Measurements from ENCODE around the gene TBC1D17.

The TBC1D17 gene

DNA sequence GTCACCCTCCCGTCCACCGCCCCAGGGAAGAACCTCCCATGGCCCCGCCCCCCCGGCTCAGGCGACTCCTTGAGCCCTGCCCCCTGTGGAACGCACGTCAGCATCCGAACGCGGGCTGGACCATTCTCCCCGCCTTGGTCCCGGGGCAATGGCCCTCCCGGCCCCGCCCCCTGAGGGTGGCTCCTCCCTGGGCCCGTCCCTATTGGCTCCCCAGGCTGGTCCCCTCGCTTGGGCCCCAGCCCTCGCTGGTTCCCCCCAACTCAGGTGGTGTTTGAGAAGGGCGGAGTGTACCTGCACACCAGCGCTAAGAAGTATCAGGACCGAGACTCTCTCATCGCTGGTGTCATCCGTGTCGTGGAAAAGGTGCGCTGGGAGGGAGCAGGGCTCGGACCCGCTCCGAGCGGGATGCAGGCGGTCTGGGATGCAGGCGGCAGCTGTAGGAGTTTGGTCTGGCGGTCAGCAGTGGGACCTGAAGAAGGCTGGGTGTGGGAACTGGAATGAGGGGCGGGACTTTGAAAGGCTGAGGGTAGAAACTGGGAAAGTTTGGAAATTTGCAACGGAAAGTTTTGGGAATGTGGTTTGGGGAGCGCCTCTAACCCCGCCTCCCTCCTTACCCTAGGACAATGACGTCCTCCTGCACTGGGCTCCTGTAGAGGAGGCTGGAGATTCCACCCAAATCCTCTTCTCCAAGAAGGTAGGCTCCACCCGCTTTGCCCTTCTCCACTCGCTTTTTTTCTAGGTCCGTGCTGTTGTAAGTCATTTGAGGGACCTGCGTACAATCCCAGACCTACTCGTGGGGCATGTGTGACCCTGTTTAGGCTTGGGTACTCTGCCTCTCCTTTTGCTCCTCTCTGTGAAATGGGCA, 609 bp downstream of the TBC1D17 start:
- peak; percentile 98 for DNase-seq (ENCODE audit: low read depth)

DNA sequence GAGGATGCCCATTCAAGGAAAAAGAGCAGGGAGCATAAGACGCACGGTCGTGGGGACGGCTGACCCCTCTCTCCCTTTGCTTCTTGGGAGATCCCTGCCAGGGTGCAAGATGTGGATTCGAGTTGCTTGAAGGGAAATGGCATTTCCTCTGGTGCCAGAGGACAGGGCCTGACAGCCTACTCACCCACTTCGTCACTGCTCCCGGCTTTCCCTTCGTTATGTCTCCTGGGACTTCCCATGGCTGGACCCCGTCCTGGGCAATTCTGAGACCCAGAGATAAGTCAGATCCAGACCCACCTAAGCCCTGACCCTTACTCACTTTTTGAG, 1.2 kb downstream of the TBC1D17 start:
- no peak for DNase-seq (ENCODE audit: low read depth)

DNA sequence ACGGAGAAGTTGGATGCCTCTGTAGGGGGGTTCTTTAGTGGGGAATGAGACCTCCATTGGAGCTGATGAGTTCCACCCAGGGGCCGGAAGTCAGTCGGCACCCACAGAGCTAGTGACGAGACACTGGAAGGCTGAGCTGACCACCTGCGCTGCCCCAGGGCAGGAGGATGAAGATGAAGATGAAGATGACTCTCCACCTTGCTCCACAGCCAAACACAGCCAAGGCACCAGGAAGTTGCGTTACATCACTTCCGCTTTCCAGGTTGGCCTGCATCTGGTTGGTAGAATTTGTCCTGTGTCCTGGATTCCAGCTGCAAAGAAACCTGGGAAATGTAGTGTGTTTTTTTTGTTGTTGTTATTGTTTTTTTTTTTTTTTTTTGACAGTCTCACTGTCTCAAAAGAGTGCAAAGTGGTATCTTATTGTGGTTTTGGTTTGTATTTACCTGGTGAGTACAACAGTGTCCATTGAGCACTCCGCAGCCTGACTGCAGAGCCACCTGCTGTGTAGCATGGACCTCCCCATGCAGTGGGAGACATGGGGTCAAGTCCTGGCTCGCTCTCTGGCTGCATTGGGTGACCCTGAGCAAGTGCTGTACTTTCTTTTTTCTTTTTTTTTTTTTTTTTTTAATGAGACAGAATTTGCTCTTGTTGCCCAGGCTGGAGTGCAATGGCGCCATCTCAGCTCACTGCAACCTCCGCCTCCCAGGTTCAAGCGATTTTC, 1.9 kb downstream of the TBC1D17 start:
- DNase-seq (ENCODE audit: low read depth), result no peak

DNA sequence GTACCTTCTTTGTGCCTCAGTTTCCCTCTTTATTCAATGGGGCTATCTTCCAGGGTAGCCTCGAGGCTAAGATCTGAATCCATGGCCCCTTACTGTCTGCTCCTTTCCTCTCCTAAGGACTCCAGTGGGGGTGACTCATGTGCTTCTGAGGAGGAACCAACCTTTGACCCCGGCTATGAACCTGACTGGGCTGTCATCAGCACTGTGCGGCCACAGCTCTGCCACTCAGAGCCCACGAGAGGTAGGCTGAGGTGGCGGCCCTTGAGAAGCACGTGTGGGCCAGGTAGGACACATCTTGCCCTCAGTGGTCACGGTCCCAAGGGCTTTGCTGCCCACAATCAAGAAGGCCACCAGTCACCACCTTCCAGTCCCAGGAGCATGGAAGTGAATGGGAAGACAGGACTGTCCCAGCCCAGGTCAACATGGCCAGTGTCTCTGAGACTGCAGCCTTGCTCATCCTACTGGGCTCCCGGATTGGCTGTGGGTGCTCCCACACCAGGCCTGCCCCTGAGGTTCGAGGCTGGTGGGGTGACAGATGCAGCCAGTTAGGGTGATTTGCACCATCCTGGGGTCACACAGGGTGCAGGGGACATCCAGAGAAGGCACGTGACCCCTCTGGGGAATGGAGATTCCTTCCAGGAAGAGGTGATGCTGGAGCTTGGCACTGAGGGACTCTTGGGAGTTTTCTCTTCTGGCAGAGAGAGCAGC, 2.8 kb downstream of the TBC1D17 start:
- DNase-seq (ENCODE audit: low read depth), result no peak

DNA sequence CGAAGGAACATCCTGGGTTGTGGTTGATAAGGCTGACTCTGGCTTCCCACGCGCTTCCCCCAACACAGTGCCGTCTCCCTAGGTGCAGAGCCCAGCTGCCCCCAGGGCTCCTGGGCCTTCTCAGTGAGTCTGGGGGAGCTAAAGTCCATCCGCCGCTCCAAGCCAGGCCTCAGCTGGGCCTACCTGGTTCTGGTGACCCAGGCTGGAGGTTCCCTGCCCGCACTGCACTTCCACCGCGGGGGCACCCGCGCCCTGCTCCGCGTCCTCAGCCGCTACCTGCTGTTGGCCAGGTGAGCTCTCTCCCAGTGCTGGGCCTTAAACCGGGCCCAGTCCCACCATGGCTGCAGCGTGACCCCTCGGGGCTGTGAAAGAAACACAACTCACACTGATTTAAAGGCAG, 3.7 kb downstream of the TBC1D17 start:
- DNase-seq (ENCODE audit: low read depth), result no peak

DNA sequence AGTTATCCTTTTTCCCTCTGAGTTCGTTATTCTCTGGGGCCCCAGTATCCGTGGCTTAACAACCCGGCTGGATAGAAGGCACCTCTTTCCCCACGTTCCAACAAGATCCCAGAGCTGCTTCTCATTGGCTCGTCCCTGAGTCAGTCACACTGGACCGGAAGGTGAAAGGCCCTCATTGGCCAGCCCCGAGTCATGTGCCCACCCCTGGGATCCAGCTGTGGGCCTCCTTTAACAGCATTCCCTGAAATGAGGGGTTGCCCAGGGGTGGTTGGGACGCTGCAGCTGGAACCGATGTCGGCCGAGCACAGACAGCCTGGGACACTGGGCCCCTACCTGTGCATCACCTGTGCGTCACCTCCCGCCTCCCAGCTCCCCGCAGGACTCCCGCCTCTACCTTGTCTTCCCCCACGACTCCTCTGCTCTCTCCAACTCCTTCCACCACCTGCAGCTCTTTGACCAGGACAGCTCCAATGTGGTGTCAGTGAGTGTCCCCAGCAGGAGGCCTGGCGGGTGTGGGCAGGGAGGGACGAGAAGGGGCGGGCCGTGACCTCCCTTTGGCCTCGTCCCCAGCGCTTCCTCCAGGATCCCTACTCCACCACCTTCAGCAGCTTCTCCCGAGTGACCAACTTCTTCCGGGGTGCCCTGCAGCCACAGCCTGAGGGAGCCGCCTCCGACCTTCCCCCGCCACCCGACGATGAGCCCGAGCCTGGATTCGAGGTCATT, 4.3 kb downstream of the TBC1D17 start:
- DNase-seq (ENCODE audit: low read depth), result peak; percentile 57

DNA sequence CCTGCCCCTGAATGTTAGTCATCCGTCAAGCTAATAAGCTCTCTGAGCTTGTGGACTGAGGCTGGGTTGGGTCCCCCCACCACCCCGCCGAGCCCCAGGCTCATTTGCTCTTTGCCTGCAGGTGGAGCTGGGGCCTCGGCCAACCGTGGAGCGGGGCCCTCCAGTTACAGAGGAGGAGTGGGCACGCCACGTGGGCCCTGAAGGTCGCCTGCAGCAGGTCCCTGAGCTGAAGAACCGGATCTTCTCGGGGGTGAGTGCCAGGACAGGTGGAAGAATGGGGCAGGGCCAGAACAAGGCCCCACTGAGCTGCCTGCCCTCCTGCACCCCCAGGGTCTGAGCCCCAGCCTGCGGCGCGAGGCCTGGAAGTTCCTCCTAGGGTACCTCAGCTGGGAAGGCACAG, 5.1 kb downstream of the TBC1D17 start:
- no peak for DNase-seq (ENCODE audit: low read depth)

DNA sequence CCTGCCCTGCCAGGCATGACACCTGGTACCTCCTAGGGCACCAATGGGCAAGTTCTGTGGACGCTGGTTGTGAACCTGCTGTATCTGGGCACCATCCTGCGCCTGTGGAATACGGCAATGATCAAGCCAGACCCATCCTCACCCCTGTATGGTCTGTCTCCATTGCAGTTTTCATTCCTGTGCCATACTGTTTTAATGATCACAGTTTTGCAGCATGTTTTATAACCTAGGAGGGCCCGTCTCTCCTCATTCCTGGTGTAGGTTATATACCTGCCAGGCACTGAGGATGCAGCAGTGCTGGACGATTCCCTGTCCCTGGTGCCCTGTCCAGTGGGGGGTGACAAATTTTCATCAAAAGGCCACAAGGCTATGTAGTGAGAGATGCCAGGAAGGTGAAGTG, 5.6 kb downstream of the TBC1D17 start:
- no peak for DNase-seq (ENCODE audit: low read depth)

DNA sequence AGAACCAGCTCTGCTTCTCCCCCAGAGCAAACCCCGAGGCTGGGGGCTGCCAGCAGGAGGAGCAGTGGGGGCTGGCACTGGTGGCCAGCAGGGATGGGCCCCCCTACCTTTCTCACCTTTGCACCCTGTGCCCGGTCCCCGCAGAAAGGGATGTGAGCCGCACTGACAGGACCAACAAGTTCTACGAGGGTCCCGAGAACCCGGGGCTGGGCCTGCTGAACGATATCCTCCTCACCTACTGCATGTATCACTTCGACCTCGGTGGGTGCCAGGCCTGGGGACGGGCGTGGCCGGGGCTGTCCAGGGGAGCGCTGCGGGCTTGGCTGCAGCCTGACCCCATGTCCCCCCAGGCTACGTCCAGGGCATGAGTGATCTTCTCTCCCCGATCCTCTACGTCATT, 6.6 kb downstream of the TBC1D17 start:
- DNase-seq (ENCODE audit: low read depth), result no peak

DNA sequence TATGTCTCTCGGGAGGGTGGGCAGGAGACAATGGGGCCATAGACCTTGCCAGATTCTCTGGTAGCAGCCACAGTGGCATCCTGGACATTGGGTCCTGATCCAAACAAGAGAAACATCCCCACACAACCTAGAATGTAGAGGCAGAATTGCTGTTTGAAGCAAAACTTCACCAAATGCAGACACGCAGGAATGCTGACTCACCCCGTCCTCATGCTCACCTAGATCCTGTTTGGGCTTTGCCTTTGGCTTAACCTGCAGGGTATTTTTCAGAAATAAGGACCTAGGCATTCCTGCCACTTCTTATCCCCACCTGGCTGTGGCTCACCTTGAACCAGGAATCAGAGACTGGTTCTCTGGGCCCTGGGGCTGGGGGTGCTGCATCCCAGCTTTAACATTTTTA, 7.3 kb downstream of the TBC1D17 start:
- DNase-seq (ENCODE audit: low read depth), result no peak

DNA sequence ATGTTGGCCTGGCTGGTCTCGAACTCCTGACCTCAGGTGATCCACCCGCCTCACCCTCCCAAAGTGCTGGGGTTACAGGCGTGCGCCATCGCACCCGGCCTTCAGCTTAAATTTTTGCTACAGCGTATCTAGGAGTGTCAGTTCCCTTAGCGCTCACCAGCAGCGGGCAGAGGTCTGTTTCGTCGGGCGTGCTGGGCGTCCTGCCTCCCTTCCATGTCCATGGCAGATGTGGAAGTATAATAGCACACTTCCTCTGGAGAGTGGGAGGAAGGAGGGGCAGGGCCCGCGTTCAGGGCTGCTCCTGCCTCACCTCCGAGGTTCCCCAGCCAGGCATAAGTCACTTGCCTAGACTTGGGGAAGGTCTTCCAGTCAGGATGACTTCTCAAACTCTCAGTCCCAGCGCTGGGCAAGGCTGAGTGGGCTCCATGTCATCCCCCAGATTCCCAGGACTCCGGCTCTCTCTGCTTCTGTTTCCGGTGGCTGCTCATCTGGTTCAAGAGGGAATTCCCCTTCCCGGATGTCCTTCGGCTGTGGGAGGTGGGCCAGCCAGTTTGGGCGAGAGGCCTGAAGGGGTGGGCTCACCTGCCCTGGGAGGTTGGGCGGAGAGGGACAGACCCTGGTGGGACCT, 9.6 kb downstream of the TBC1D17 start:
- no peak for DNase-seq (ENCODE audit: low read depth)

DNA sequence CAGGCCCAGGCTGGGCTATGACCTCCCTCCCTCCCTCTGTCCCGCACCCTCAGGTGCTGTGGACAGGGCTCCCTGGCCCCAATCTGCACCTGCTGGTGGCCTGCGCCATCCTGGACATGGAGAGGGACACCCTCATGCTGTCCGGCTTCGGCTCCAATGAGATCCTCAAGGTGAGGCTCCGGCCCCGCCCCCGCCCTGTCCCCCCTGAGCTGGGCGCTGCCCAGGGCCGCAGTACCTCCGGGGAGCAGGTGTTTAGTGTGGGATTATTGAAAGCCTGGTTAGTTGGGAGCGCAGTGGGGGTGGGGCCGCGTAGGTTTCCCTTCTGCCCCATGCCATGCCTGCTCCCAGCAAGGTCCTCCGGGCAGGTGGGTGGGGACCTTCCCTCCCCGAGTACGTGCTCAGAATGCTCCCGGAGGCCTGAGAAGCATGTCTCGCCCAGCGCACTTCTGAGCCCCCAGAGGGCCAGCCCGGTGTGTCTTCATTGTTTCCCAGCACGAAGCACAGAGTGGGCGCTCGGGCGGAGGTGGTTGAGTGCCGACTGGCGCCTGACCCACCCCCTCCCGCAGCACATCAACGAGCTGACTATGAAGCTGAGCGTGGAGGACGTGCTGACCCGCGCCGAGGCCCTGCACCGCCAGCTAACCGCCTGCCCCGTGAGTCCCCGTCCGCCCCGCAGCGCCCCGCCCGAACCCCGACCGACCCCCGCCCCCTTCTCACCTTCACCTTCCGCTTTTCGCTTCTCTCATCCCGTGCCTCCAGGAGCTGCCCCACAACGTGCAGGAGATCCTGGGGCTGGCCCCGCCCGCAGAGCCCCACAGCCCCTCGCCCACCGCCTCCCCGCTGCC, 10.4 kb downstream of the TBC1D17 start:
- no peak for DNase-seq (ENCODE audit: low read depth)

DNA sequence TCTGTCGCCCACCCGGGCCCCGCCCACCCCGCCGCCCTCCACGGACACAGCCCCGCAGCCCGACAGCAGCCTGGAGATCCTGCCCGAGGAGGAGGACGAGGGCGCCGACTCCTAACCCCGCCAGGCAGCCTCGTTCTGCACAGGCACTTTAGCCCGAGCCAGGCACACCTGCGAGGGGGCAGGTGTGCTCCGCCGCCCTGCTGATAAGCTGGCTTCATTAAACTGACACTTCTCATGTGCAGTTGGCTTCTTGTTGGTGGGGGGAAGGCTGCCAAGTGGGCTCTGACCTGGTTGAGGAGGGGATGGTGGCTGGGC, 11.0 kb downstream of the TBC1D17 start:
- no peak for DNase-seq (ENCODE audit: low read depth)

DNA sequence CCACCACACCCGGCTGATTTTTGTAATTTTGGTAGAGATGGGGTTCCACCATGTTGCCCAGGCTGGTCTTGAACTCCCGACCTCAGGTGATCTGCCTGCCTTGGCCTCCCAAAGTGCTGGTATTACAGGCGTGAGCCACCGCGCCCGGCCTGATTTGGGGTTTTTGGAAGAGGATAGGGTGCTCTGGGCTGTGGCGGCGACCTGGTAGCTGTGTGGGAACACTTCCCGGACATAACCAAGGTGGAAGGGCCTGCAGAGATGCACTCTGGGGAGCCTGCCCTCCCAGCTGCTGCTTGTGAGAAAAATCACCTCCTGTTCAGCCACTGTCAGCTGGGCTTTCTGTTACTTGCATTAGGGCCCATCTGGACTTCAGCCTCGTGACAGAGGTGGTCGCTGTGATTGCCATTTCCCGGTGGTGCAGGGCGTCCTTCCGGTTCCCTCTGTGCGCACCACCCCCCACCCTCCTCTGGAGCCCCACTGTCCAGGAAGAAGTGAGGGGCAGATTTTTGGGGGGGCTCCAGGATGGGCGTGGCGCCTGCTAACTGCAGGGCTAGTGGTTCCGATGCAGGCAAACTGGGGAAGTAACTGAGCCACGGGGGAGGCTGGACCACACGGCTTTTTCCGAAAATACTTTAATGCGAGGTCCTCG, 11.7 kb downstream of the TBC1D17 start:
- DNase-seq (ENCODE audit: low read depth), result no peak

DNA sequence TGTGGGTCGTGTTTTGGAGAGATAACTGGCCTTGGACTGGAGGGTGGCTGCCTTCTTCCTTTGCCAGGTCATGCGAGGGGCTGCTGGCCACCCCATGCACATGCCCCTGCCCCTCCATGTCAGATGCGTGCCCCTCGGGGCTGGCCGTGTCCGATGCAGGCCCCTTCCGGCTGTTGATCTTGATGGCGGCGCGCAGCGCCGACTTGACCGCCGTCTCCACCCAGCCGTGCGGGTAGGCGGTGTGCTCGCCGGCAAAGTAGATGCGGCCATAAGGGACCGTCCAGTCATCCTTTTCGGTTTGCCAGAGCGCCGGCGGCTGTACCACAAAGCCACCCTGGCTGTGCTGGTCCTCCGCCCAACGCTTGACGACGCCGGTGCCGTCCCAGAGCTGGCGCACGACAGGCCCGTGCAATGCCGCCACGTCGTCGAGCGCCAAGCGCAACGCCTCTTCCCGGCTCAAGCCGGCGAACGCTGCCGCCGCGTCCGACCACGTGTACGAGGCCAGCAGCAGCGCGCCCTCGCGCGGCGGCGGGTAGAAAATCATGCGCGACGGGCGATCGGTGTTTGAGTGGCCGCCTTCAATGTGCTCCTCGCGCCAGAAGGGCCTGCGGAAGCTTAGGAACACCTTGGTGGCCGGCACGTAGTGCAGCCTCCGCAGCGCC, 12.3 kb downstream of the TBC1D17 start:
- no peak for DNase-seq (ENCODE audit: low read depth)

DNA sequence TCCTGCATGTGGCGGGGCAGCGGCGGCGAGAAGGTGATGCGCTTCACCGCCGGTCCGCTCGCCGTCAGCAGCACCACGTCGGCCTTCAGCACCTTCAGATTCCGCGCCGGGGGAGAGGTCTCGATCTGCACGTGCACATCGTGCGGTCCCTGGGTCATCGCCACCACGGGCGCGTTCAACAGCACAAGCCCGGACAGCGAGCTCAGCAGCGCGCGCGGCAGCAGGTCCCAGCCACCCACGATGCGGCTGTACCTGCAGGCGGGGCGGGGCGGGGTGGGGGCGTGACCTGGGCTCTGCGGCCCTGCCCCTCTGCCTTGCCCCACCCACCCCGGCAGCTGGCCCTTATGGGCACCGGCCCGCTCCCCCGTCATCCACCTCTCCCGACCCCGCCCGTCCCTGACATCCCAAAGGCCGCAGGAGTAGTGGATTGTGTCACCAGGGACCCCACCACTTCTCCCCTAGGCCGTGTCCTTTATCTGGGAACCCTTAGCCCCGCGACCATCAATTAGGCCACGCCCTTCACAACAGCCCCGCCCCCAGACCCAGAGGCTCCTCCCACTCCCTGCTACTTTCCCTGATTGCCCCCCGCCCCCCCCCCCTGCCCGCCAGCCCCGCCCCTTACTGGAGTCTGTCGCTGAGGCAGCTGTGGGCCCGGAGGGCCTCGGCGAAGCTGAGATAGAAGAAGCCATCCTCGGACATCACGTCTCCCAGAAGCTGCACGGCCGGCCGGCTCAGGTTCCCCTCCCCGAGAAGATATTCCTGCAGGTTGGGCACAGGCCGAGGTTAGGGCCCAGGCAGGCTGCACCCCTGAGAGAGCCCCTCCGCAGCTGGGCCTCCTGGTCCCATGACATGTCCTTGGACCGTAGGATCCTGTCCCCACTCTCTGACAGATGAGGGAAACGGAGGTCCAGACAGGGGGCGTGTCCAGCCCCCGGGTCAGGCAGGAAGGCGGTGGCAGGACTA, 13.1 kb downstream of the TBC1D17 start:
- no peak for DNase-seq (ENCODE audit: low read depth)

DNA sequence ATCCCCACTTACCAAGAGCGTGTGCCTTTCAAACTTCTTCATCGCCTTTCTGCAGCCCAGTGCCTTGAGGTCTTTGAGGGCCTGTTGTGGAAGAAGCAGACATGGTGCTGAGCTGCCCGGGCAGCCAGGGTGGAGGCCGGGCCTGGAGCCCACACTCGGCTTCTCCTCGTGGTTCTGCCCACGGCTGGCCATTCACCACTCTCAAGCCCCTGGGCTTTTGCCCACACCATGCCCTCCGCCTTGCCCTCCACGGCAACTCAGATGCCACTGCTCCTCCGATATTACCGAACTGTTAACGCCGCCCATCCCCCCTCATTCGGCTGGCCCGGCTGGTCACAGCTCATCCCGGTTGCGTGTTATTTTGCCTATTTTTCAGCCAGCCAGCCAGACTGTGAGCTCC, 13.9 kb downstream of the TBC1D17 start:
- no peak for DNase-seq (ENCODE audit: low read depth)

DNA sequence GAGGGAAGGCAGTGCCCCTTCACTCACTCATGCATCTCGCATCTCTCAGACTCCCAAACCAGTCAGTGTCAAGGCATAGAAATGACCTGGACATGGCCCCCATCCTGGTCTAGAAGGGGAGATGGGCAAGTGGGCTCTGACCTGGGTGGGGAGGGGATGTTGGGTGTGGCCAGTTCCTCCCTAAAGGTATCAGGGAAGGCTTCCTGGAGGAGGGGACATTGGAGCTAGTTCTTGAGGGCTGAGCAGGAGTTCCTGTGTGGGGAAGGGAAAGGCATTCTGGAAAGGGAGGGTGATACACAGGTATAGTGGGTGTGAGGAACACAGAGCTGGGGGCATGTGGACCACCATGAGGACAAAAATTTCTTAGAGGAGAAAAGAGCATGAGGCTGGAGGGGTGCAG, 15.2 kb downstream of the TBC1D17 start:
- DNase-seq (ENCODE audit: low read depth), result no peak

All from ELR (cell line).